Esophagus muscularis mucosa (tissue), 4 donors: ENCODE results near the gene PGK1. TPM values are rescaled to one million over a fixed set of nuclear protein-coding genes. Genes with fewer than 3 reads are reported as not detected.
"Not testable (repeated sequence)": the region's sequence is repeated elsewhere in the genome, so short reads cannot be mapped to it uniquely, and the experiment has no call there.

Source experiments
- DNase-seq: peaks from one replicate; pipeline ENCODE4 v3.0.0-alpha.2; 2017; ENCODE audit errors: extremely low spot score
- H3K27ac ChIP-seq, 4 donors: fragments of 200-600 bp; sonication (generic); replicated peaks in 1 of 4; 1 replicate in 3 of 4; 2 replicates in 1 of 4; pipeline ENCODE4 v1.5.1; 2016 to 2019; ENCODE audit warnings: mild to moderate bottlenecking in 1 of 4
- H3K27me3 ChIP-seq, 4 donors: fragments of 200-600 bp; sonication (generic); one replicate each; pipeline versions ENCODE4 v1.5.1 to v1.6.0; 2016 to 2019
- H3K36me3 ChIP-seq, 4 donors: fragments of 200-600 bp; sonication (generic); one replicate each; pipeline ENCODE4 v1.5.1; 2016 to 2019
- H3K4me1 ChIP-seq, 4 donors: fragments of 200-600 bp; sonication (generic); one replicate each; pipeline ENCODE4 v1.5.1; 2016 to 2019
- H3K4me3 ChIP-seq, 4 donors: fragments of 200-600 bp; sonication (generic); 1 replicate in 2 of 4; 2 replicates in 2 of 4; pipeline ENCODE4 v1.5.1; 2016 to 2019; ENCODE audit warnings: mild to moderate bottlenecking in 4 of 4, moderate library complexity in 1 of 4
- H3K9me3 ChIP-seq, 4 donors: fragments of 200-600 bp; sonication (generic); 1 replicate in 3 of 4; 2 replicates in 1 of 4; pipeline ENCODE4 v1.5.1; 2016 to 2019
- CTCF ChIP-seq, 3 experiments: fragments of 200-600 bp in 2 of 3; fragments of 450-650 bp in 1 of 3; sonication (generic) in 2 of 3; IDR thresholded peaks; one replicate each; pipeline ENCODE4 v1.5.1; 2017 to 2019; ENCODE audit warnings: antibody characterized with exemption in 3 of 3, mild to moderate bottlenecking in 2 of 3, moderate library complexity in 1 of 3
- EP300 ChIP-seq: sonication (generic); formaldehyde crosslinking; IDR thresholded peaks from one replicate; pipeline ENCODE4 v1.6.1; 2017; ENCODE audit warnings: antibody characterized with exemption
- POLR2A ChIP-seq: fragments of 450-650 bp; IDR thresholded peaks from one replicate; pipeline ENCODE4 v1.6.1; 2017; ENCODE audit warnings: antibody characterized with exemption, moderate library complexity, mild to moderate bottlenecking, low read depth
- POLR2AphosphoS5 ChIP-seq, 2 donors: sonication (generic); formaldehyde crosslinking; IDR thresholded peaks; one replicate each; pipeline ENCODE4 v1.6.1; 2017; ENCODE audit warnings: antibody characterized with exemption in 2 of 2
- WGBS: methylation state at CpG from one replicate; pipeline ENCODE4 v1.1.5; 2018; 5-methylcytosine and 5-hydroxymethylcytosine counted together
- intact Hi-C: fragments of 100-400 bp; cut with DNase I; formaldehyde crosslinking; loops from one replicate; pipeline ENCODE4 v1.15.1; 2023
- total RNA-seq, 4 donors: library from RNA; depleted of rRNA; stranded (reverse); fragments of >200 nt; gene quantifications; one replicate each; pipeline versions ENCODE4 v1.1.0 to v1.2.1, GENCODE V29; 2016

PGK1 gene
- total RNA-seq, 4 donors from 2014 or later, result 187 to 236 (median 229) TPM

- Histone ChIP-seq H3K27ac (no peak overlapping the region), H3K9me3 (no peaks in the 10 kb centered on the region), H3K4me1 (peaks cover 0 to 15% (median 5%) of the 10 kb centered on the region in 4 donors), H3K27me3 (no peaks in the 10 kb centered on the region), H3K4me3 (no peak overlapping the region), H3K36me3 (peaks cover 27 to 92% (median 54%) of the 10 kb centered on the region in 4 donors)
- intact Hi-C loops, result no loop called here
- TF ChIP-seq CTCF (IDR thresholded peaks at IDR 0.05), result no peak
- no peak for TF ChIP-seq POLR2A
- no peak for TF ChIP-seq POLR2AphosphoS5 (IDR thresholded peaks at IDR 0.05)
- no peak for TF ChIP-seq EP300
- no peak for DNase-seq
Observed at GRCh38 chrX:78123190-78123589, 19.1 kb downstream of the PGK1 start.

- H3K27ac ChIP-seq, result no peak overlapping the region
- H3K27me3 ChIP-seq, result no peaks in the 10 kb centered on the region
- H3K9me3 ChIP-seq, result no peaks in the 10 kb centered on the region
- 74% methylated on average over 2 of the region's 2 CpGs for WGBS
- DNase-seq, result no peak
- intact Hi-C loops, result no loop called here
- TF ChIP-seq POLR2A, result no peak
- peak in 1 of 3 experiments; percentile 7 for TF ChIP-seq CTCF (IDR thresholded peaks at IDR 0.05)
- no peak for TF ChIP-seq POLR2AphosphoS5 (IDR thresholded peaks at IDR 0.05)
- no peak overlapping the region for H3K4me3 ChIP-seq
- H3K4me1 ChIP-seq, result peaks cover 0 to 12% (median 5%) of the 10 kb centered on the region in 4 donors
- peaks cover 27 to 90% (median 49%) of the 10 kb centered on the region in 4 donors for H3K36me3 ChIP-seq
Observed at GRCh38 chrX:78124307-78124706, 20.3 kb downstream of the PGK1 start.

GRCh38 chrX:78125148-78125547 lies 21.1 kb downstream of the PGK1 start:
- Histone ChIP-seq H3K27me3 (no peaks in the 10 kb centered on the region), H3K36me3 (peaks cover 27 to 85% (median 44%) of the 10 kb centered on the region in 4 donors), H3K4me3 (no peak overlapping the region), H3K9me3 (no peaks in the 10 kb centered on the region), H3K4me1 (peaks cover 0 to 12% (median 5%) of the 10 kb centered on the region in 4 donors), H3K27ac (peak overlapping the region in 1 of 4 donors; percentile 10)
- TF ChIP-seq EP300, result no peak
- TF ChIP-seq POLR2AphosphoS5 (IDR thresholded peaks at IDR 0.05), result no peak
- TF ChIP-seq POLR2A, result no peak
- TF ChIP-seq CTCF (IDR thresholded peaks at IDR 0.05), result no peak
- no peak for DNase-seq
- intact Hi-C loops, result no loop called here
- 38% methylated on average over 1 of the region's 1 CpG for WGBS

GRCh38 chrX:78125781-78126180 lies 21.7 kb downstream of the PGK1 start:
- H3K27ac ChIP-seq, H3K27me3 ChIP-seq, H3K4me3 ChIP-seq, H3K4me1 ChIP-seq, DNase-seq, intact Hi-C loops, H3K9me3 ChIP-seq: not testable (repeated sequence)
- H3K36me3 ChIP-seq, result peaks cover 27 to 84% (median 42%) of the 10 kb centered on the region in 4 donors

GRCh38 chrX:78129714-78130113 lies 25.7 kb downstream of the PGK1 start:
- no peak for DNase-seq

More at GRCh38 chrX:78129714-78130113, 25.7 kb downstream of the PGK1 start:
- no peaks in the 10 kb centered on the region for H3K9me3 ChIP-seq
- intact Hi-C loops, result loop anchor here (10.0 kb wide), 1 partner anchor 385 kb away; no protein-coding TSS in a partner anchor
- H3K27me3 ChIP-seq, result no peaks in the 10 kb centered on the region
- no peak overlapping the region for H3K4me3 ChIP-seq
- H3K4me1 ChIP-seq, result peaks cover 0 to 7% (median 3%) of the 10 kb centered on the region in 4 donors
- H3K27ac ChIP-seq, result peak overlapping the region in 2 of 4 donors; percentile 23 to 36
- H3K36me3 ChIP-seq, result peaks cover 9 to 57% (median 20%) of the 10 kb centered on the region in 4 donors
- TF ChIP-seq POLR2A, result no peak
- TF ChIP-seq EP300, result no peak
- TF ChIP-seq POLR2AphosphoS5 (IDR thresholded peaks at IDR 0.05), result no peak
- no peak for TF ChIP-seq CTCF (IDR thresholded peaks at IDR 0.05)
